ENCODE results near the gene UROS.

UROS gene

GRCh38 chr10:125788156-125789034 lies 34.7 kb downstream of the UROS start:
- Histone ChIP-seq H2AFZ (ENCODE audit: low read length, unreplicated experiment) (no peak overlapping the region), H3K36me3 (ENCODE audit: insufficient read depth, low read length) (no peaks in the 10 kb centered on the region), H3K4me1 (ENCODE audit: control insufficient read depth, insufficient read depth, low read length, unreplicated experiment) (no peaks in the 10 kb centered on the region), H3K79me2 (ENCODE audit: control insufficient read depth, insufficient read depth, low read length, unreplicated experiment) (no peaks in the 10 kb centered on the region), H3K27ac (ENCODE audit: low read depth, low read length) (no peak overlapping the region), H3K27me3 (ENCODE audit: insufficient read depth, low read length) (no peaks in the 10 kb centered on the region), H3K4me3 (ENCODE audit: low read depth, low read length) (no peak overlapping the region)

- H3K4me1 ChIP-seq (ENCODE audit: control insufficient read depth, insufficient read depth, low read length, unreplicated experiment) = no peaks in the 10 kb centered on the region
- no peaks in the 10 kb centered on the region for H3K79me2 ChIP-seq (ENCODE audit: control insufficient read depth, insufficient read depth, low read length, unreplicated experiment)
- H2AFZ ChIP-seq (ENCODE audit: low read length, unreplicated experiment) = no peak overlapping the region
- H3K27me3 ChIP-seq (ENCODE audit: insufficient read depth, low read length) = no peaks in the 10 kb centered on the region
- no peaks in the 10 kb centered on the region for H3K36me3 ChIP-seq (ENCODE audit: insufficient read depth, low read length)
- H3K4me3 ChIP-seq (ENCODE audit: low read depth, low read length) = no peak overlapping the region
- no peak overlapping the region for H3K27ac ChIP-seq (ENCODE audit: low read depth, low read length)
Observed at GRCh38 chr10:125785791-125786190, 37.3 kb downstream of the UROS start.

GRCh38 chr10:125783957-125784356 lies 39.1 kb downstream of the UROS start:
- Histone ChIP-seq H3K27ac (ENCODE audit: low read depth, low read length) (no peak overlapping the region), H3K4me3 (ENCODE audit: low read depth, low read length) (no peak overlapping the region), H3K27me3 (ENCODE audit: insufficient read depth, low read length) (no peaks in the 10 kb centered on the region), H3K36me3 (ENCODE audit: insufficient read depth, low read length) (no peaks in the 10 kb centered on the region), H3K4me1 (ENCODE audit: control insufficient read depth, insufficient read depth, low read length, unreplicated experiment) (no peaks in the 10 kb centered on the region), H3K79me2 (ENCODE audit: control insufficient read depth, insufficient read depth, low read length, unreplicated experiment) (no peaks in the 10 kb centered on the region), H2AFZ (ENCODE audit: low read length, unreplicated experiment) (no peak overlapping the region)

- H3K27ac ChIP-seq (ENCODE audit: low read depth, low read length) = no peak overlapping the region
- no peaks in the 10 kb centered on the region for H3K79me2 ChIP-seq (ENCODE audit: control insufficient read depth, insufficient read depth, low read length, unreplicated experiment)
- no peak overlapping the region for H3K4me3 ChIP-seq (ENCODE audit: low read depth, low read length)
- no peaks in the 10 kb centered on the region for H3K4me1 ChIP-seq (ENCODE audit: control insufficient read depth, insufficient read depth, low read length, unreplicated experiment)
- no peaks in the 10 kb centered on the region for H3K36me3 ChIP-seq (ENCODE audit: insufficient read depth, low read length)
- no peak overlapping the region for H2AFZ ChIP-seq (ENCODE audit: low read length, unreplicated experiment)
- H3K27me3 ChIP-seq (ENCODE audit: insufficient read depth, low read length) = no peaks in the 10 kb centered on the region
Observed at GRCh38 chr10:125783408-125783807, 39.6 kb downstream of the UROS start.

- H3K4me3 ChIP-seq (ENCODE audit: low read depth, low read length) = no peak overlapping the region
- no peak overlapping the region for H2AFZ ChIP-seq (ENCODE audit: low read length, unreplicated experiment)
- no peaks in the 10 kb centered on the region for H3K36me3 ChIP-seq (ENCODE audit: insufficient read depth, low read length)
- H3K79me2 ChIP-seq (ENCODE audit: control insufficient read depth, insufficient read depth, low read length, unreplicated experiment) = no peaks in the 10 kb centered on the region
- H3K27ac ChIP-seq (ENCODE audit: low read depth, low read length) = no peak overlapping the region
- H3K27me3 ChIP-seq (ENCODE audit: insufficient read depth, low read length) = no peaks in the 10 kb centered on the region
- no peaks in the 10 kb centered on the region for H3K4me1 ChIP-seq (ENCODE audit: control insufficient read depth, insufficient read depth, low read length, unreplicated experiment)
Observed at GRCh38 chr10:125782616-125783015, 40.4 kb downstream of the UROS start.

GRCh38 chr10:125782054-125782453 lies 41.0 kb downstream of the UROS start:
- no peaks in the 10 kb centered on the region for H3K4me1 ChIP-seq (ENCODE audit: control insufficient read depth, insufficient read depth, low read length, unreplicated experiment)
- H3K79me2 ChIP-seq (ENCODE audit: control insufficient read depth, insufficient read depth, low read length, unreplicated experiment) = no peaks in the 10 kb centered on the region
- no peaks in the 10 kb centered on the region for H3K27me3 ChIP-seq (ENCODE audit: insufficient read depth, low read length)
- no peaks in the 10 kb centered on the region for H3K36me3 ChIP-seq (ENCODE audit: insufficient read depth, low read length)
- H3K4me3 ChIP-seq (ENCODE audit: low read depth, low read length) = no peak overlapping the region
- H2AFZ ChIP-seq (ENCODE audit: low read length, unreplicated experiment) = no peak overlapping the region
- no peak overlapping the region for H3K27ac ChIP-seq (ENCODE audit: low read depth, low read length)

- Histone ChIP-seq H3K27ac (ENCODE audit: low read depth, low read length) (no peak overlapping the region), H3K36me3 (ENCODE audit: insufficient read depth, low read length) (no peaks in the 10 kb centered on the region), H2AFZ (ENCODE audit: low read length, unreplicated experiment) (no peak overlapping the region), H3K27me3 (ENCODE audit: insufficient read depth, low read length) (no peaks in the 10 kb centered on the region), H3K4me3 (ENCODE audit: low read depth, low read length) (no peak overlapping the region), H3K79me2 (ENCODE audit: control insufficient read depth, insufficient read depth, low read length, unreplicated experiment) (no peaks in the 10 kb centered on the region), H3K4me1 (ENCODE audit: control insufficient read depth, insufficient read depth, low read length, unreplicated experiment) (no peaks in the 10 kb centered on the region)
Observed at GRCh38 chr10:125781374-125781773, 41.7 kb downstream of the UROS start.

GRCh38 chr10:125779403-125780327 lies 43.4 kb downstream of the UROS start:
- Histone ChIP-seq H3K79me2 (ENCODE audit: control insufficient read depth, insufficient read depth, low read length, unreplicated experiment) (no peaks in the 10 kb centered on the region), H3K4me1 (ENCODE audit: control insufficient read depth, insufficient read depth, low read length, unreplicated experiment) (no peaks in the 10 kb centered on the region), H2AFZ (ENCODE audit: low read length, unreplicated experiment) (no peak overlapping the region), H3K27ac (ENCODE audit: low read depth, low read length) (no peak overlapping the region), H3K36me3 (ENCODE audit: insufficient read depth, low read length) (no peaks in the 10 kb centered on the region), H3K27me3 (ENCODE audit: insufficient read depth, low read length) (no peaks in the 10 kb centered on the region), H3K4me3 (ENCODE audit: low read depth, low read length) (no peak overlapping the region)

- H3K4me3 ChIP-seq (ENCODE audit: low read depth, low read length) = no peak overlapping the region
- no peaks in the 10 kb centered on the region for H3K36me3 ChIP-seq (ENCODE audit: insufficient read depth, low read length)
Observed at GRCh38 chr10:125778556-125778955, 44.5 kb downstream of the UROS start.

GRCh38 chr10:125777806-125778205 lies 45.3 kb downstream of the UROS start:
- Histone ChIP-seq H3K79me2 (ENCODE audit: control insufficient read depth, insufficient read depth, low read length, unreplicated experiment) (no peaks in the 10 kb centered on the region), H3K27ac (ENCODE audit: low read depth, low read length) (no peak overlapping the region), H3K4me1 (ENCODE audit: control insufficient read depth, insufficient read depth, low read length, unreplicated experiment) (no peaks in the 10 kb centered on the region), H3K4me3 (ENCODE audit: low read depth, low read length) (no peak overlapping the region), H3K36me3 (ENCODE audit: insufficient read depth, low read length) (no peaks in the 10 kb centered on the region), H2AFZ (ENCODE audit: low read length, unreplicated experiment) (no peak overlapping the region), H3K27me3 (ENCODE audit: insufficient read depth, low read length) (no peaks in the 10 kb centered on the region)

More at GRCh38 chr10:125778556-125778955, 44.5 kb downstream of the UROS start:
- H3K4me1 ChIP-seq (ENCODE audit: control insufficient read depth, insufficient read depth, low read length, unreplicated experiment) = no peaks in the 10 kb centered on the region
- H3K27me3 ChIP-seq (ENCODE audit: insufficient read depth, low read length) = no peaks in the 10 kb centered on the region
- H2AFZ ChIP-seq (ENCODE audit: low read length, unreplicated experiment) = no peak overlapping the region
- no peak overlapping the region for H3K27ac ChIP-seq (ENCODE audit: low read depth, low read length)
- H3K79me2 ChIP-seq (ENCODE audit: control insufficient read depth, insufficient read depth, low read length, unreplicated experiment) = no peaks in the 10 kb centered on the region

Measured in ACC112 (cell line).